ENCODE measurements around the gene MBNL1. TPM values are rescaled to one million over a fixed set of nuclear protein-coding genes. Genes with fewer than 3 reads are reported as not detected.

MBNL1 gene
- total and polyA plus RNA-seq, 5 donors = 52.7 to 160 (median 149) TPM

- WGBS = 73% methylated on average over 1 of the region's 1 CpG
- intact Hi-C loops (cut with DNase I) = no loop called here
- Histone ChIP-seq H3K27me3 (ENCODE audit: control insufficient read depth, insufficient read depth) (no peaks in the 10 kb centered on the region), H3K9me3 (ENCODE audit: control insufficient read depth, low read length) (no peaks in the 10 kb centered on the region), H3K4me1 (ENCODE audit: control insufficient read depth, insufficient read depth, low read length) (peaks cover 2% of the 10 kb centered on the region), H3K27ac (ENCODE audit: low read length) (no peak overlapping the region), H3K4me3 (ENCODE audit: low read length) (no peak overlapping the region)
- no peak for DNase-seq
- no peak for ATAC-seq
Measured at GRCh38 chr3:152253514-152253913, 15.2 kb upstream of the MBNL1 start.

GRCh38 chr3:152254041-152254440, 14.7 kb upstream of the MBNL1 start:
- H3K4me1 ChIP-seq (ENCODE audit: control insufficient read depth, insufficient read depth, low read length) = peaks cover 2% of the 10 kb centered on the region
- no peaks in the 10 kb centered on the region for H3K27me3 ChIP-seq (ENCODE audit: control insufficient read depth, insufficient read depth)
- intact Hi-C loops (cut with DNase I) = no loop called here

DNA sequence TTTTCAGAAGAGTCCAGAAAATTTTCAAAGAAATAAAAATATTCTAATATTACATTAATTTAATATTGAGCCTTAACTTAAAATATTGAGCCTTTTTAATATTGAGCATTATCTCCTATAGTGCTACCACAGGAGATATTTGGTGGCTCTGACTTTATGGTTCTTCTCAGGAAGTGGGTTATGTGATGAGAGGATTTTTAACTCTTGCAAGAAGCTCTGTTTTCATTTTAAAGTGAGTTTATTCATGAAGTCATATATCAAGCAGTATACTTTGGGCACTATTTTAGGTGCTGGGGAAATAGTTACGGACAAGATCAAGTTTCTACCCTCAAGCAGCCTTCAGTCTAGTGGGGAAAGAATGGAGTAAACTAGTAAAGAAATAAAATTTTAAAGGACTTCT, 13.4 kb upstream of the MBNL1 start:
- ATAC-seq (no peak), DNase-seq (no peak)
- 93% methylated on average over 1 of the region's 1 CpG for WGBS
- no peak overlapping the region for H3K27ac ChIP-seq (ENCODE audit: low read length)
- H3K27me3 ChIP-seq (ENCODE audit: control insufficient read depth, insufficient read depth) = no peaks in the 10 kb centered on the region
- H3K4me1 ChIP-seq (ENCODE audit: control insufficient read depth, insufficient read depth, low read length) = peaks cover 2% of the 10 kb centered on the region
- H3K4me3 ChIP-seq (ENCODE audit: low read length) = no peak overlapping the region
- intact Hi-C loops (cut with DNase I) = no loop called here
- H3K9me3 ChIP-seq (ENCODE audit: control insufficient read depth, low read length) = no peaks in the 10 kb centered on the region

More at GRCh38 chr3:152254041-152254440, 14.7 kb upstream of the MBNL1 start:
- H3K4me3 ChIP-seq (ENCODE audit: low read length) = no peak overlapping the region
- H3K27ac ChIP-seq (ENCODE audit: low read length) = no peak overlapping the region
- ATAC-seq (no peak), DNase-seq (no peak)
- WGBS = 66% methylated on average over 2 of the region's 2 CpGs
- no peaks in the 10 kb centered on the region for H3K9me3 ChIP-seq (ENCODE audit: control insufficient read depth, low read length)

DNA sequence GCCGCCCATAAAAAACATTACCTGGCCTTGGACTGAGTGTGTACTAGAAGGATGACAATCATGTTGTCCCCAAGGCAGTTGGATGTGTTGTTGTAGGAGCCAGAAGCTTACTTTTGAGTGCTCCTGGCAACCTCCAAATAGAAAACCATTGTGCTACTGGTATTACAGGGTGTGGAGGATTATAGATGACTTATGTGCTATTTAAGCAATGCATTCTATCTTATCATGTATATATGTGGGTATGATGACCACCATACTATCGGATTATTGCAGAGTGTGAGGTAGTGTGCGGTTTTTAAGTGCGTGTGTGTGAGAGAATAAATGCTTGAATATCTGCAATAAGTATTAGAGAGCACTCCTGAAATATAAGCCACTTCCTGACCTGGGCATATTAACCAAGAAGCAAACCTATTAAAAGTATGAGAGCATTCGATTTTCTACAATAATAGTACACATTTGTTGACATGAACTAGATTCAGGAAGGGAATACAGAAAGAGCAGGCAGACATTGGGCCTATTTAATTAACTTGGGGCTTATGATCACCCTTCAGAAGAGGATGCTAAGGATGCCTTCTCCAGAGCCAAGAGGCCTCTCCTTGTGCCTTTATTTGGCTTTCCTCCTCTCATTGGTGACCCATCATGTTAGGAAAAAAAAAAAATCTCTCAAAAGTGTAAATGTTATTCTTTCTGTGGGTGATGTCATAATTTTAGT, 11.7 kb upstream of the MBNL1 start:
- H3K9me3 ChIP-seq (ENCODE audit: control insufficient read depth, low read length) = no peaks in the 10 kb centered on the region
- DNase-seq = no peak
- H3K4me3 ChIP-seq (ENCODE audit: low read length) = no peak overlapping the region
- intact Hi-C loops (cut with DNase I) = no loop called here
- peaks cover 2% of the 10 kb centered on the region for H3K4me1 ChIP-seq (ENCODE audit: control insufficient read depth, insufficient read depth, low read length)
- ATAC-seq = no peak
- 91% methylated on average over 5 of the region's 5 CpGs for WGBS
- H3K27ac ChIP-seq (ENCODE audit: low read length) = no peak overlapping the region
- no peaks in the 10 kb centered on the region for H3K27me3 ChIP-seq (ENCODE audit: control insufficient read depth, insufficient read depth)

GRCh38 chr3:152257563-152258035, 11.1 kb upstream of the MBNL1 start:
- intact Hi-C loops (cut with DNase I) = no loop called here
- ATAC-seq = no peak
- Histone ChIP-seq H3K9me3 (ENCODE audit: control insufficient read depth, low read length) (no peaks in the 10 kb centered on the region), H3K27ac (ENCODE audit: low read length) (no peak overlapping the region), H3K4me1 (ENCODE audit: control insufficient read depth, insufficient read depth, low read length) (peaks cover 2% of the 10 kb centered on the region), H3K27me3 (ENCODE audit: control insufficient read depth, insufficient read depth) (no peaks in the 10 kb centered on the region), H3K4me3 (ENCODE audit: low read length) (no peak overlapping the region)
- 68% methylated on average over 5 of the region's 5 CpGs for WGBS
- no peak for DNase-seq

- ATAC-seq (peak; percentile 90 to 94), DNase-seq (peak; percentile 49 to 56 (median 54))
- WGBS = 45% methylated on average over 7 of the region's 7 CpGs
- no peak overlapping the region for H3K27ac ChIP-seq (ENCODE audit: low read length)
- intact Hi-C loops (cut with DNase I) = no loop called here
- no peaks in the 10 kb centered on the region for H3K27me3 ChIP-seq (ENCODE audit: control insufficient read depth, insufficient read depth)
- no peaks in the 10 kb centered on the region for H3K9me3 ChIP-seq (ENCODE audit: control insufficient read depth, low read length)
- peaks cover 2% of the 10 kb centered on the region for H3K4me1 ChIP-seq (ENCODE audit: control insufficient read depth, insufficient read depth, low read length)
- H3K4me3 ChIP-seq (ENCODE audit: low read length) = no peak overlapping the region
Measured at GRCh38 chr3:152258448-152259393, 10.0 kb upstream of the MBNL1 start.

GRCh38 chr3:152259468-152259867, 9.3 kb upstream of the MBNL1 start:
- Histone ChIP-seq H3K4me1 (ENCODE audit: control insufficient read depth, insufficient read depth, low read length) (peaks cover 2% of the 10 kb centered on the region), H3K27me3 (ENCODE audit: control insufficient read depth, insufficient read depth) (no peaks in the 10 kb centered on the region), H3K9me3 (ENCODE audit: control insufficient read depth, low read length) (no peaks in the 10 kb centered on the region), H3K27ac (ENCODE audit: low read length) (no peak overlapping the region), H3K4me3 (ENCODE audit: low read length) (no peak overlapping the region)
- DNase-seq (no peak), ATAC-seq (no peak)
- intact Hi-C loops (cut with DNase I) = no loop called here
- WGBS = 61% methylated on average over 2 of the region's 2 CpGs

DNA sequence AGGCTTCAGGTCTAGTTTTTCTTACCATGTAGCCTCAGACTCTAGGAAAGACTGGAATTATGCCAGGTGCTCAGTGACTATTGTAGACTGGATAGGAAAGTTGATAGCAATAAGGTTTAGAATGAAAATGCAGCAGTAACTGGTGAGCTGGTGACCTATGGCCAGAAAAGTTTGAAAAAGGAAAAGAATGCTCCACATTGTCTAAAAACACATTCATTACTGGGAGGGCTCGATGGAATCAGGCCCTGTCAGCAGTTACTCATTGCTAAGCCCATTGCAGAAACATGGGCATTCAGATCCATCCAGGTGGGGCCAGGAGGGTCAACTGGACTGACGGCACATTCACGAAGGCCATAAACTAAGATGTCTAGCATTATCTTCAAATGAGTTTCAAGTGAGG, 8.7 kb upstream of the MBNL1 start:
- ATAC-seq (no peak), DNase-seq (no peak)
- Histone ChIP-seq H3K27me3 (ENCODE audit: control insufficient read depth, insufficient read depth) (no peaks in the 10 kb centered on the region), H3K27ac (ENCODE audit: low read length) (no peak overlapping the region), H3K4me3 (ENCODE audit: low read length) (no peak overlapping the region), H3K4me1 (ENCODE audit: control insufficient read depth, insufficient read depth, low read length) (peaks cover 2% of the 10 kb centered on the region), H3K9me3 (ENCODE audit: control insufficient read depth, low read length) (no peaks in the 10 kb centered on the region)
- WGBS = 86% methylated on average over 3 of the region's 3 CpGs
- intact Hi-C loops (cut with DNase I) = loop anchor here in 3 of 4 donors (10.0 kb wide), 3 partner anchors 65 to 185 kb away; no protein-coding TSS in a partner anchor

DNA sequence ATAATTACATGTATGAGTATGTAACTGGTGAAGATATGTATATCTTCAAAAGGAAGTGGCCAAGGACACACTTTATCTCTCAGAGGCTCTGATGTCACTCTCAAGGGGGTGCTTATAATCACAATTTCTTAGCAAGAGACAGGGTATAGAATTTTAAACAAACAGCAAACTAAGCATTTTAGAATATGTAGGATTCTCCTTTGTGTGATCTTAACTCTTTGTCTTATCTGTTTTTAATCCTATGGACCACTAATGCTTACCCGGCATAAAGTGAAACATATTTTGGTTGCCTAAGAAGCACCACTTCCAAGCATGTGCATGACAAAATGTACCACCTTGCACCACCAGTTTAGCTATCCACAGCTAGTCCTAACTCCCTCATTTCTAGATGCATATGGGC, 8.2 kb upstream of the MBNL1 start:
- H3K27me3 ChIP-seq (ENCODE audit: control insufficient read depth, insufficient read depth) = no peaks in the 10 kb centered on the region
- intact Hi-C loops (cut with DNase I) = loop anchor here in 3 of 4 donors (10.0 kb wide), 3 partner anchors 64 to 184 kb away; no protein-coding TSS in a partner anchor
- ATAC-seq = no peak
- H3K27ac ChIP-seq (ENCODE audit: low read length) = no peak overlapping the region
- WGBS = 94% methylated on average over 1 of the region's 1 CpG
- DNase-seq = no peak
- H3K4me3 ChIP-seq (ENCODE audit: low read length) = no peak overlapping the region
- no peaks in the 10 kb centered on the region for H3K9me3 ChIP-seq (ENCODE audit: control insufficient read depth, low read length)
- peaks cover 2% of the 10 kb centered on the region for H3K4me1 ChIP-seq (ENCODE audit: control insufficient read depth, insufficient read depth, low read length)

DNA sequence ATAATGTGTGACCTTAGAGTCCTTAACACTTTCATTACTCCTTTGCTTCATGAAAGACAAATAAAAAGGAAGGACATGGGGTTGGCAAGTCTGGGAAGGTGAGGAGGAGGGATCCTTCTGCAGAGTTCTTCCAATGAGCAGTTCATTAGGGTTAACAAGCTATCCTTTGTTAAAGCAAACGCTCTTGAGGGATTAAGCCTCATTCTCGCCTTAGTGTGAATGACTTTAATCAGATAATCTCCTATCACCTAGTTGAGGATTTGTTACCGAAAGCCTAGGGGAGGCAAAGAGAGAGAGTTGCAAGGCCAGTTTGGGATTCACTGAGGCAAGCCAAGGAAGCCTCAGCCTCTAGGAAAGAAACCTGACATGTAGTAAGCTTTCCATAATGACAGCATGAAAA, 7.4 kb upstream of the MBNL1 start:
- intact Hi-C loops (cut with DNase I) = loop anchor here in 3 of 4 donors (10.0 kb wide), 3 partner anchors 63 to 183 kb away; no protein-coding TSS in a partner anchor
- peaks cover 2% of the 10 kb centered on the region for H3K4me1 ChIP-seq (ENCODE audit: control insufficient read depth, insufficient read depth, low read length)
- WGBS = 93% methylated on average over 3 of the region's 3 CpGs

GRCh38 chr3:152263711-152264110, 5.0 kb upstream of the MBNL1 start:
- DNase-seq (no peak), ATAC-seq (no peak)
- WGBS = 73% methylated on average over 2 of the region's 2 CpGs
- no peak overlapping the region for H3K27ac ChIP-seq (ENCODE audit: low read length)
- peaks cover 7% of the 10 kb centered on the region for H3K4me1 ChIP-seq (ENCODE audit: control insufficient read depth, insufficient read depth, low read length)
- intact Hi-C loops (cut with DNase I) = loop anchor here in 3 of 4 donors (10.0 kb wide), 3 partner anchors 61 to 181 kb away; no protein-coding TSS in a partner anchor
- H3K27me3 ChIP-seq (ENCODE audit: control insufficient read depth, insufficient read depth) = no peaks in the 10 kb centered on the region
- no peak overlapping the region for H3K4me3 ChIP-seq (ENCODE audit: low read length)
- no peaks in the 10 kb centered on the region for H3K9me3 ChIP-seq (ENCODE audit: control insufficient read depth, low read length)

More for the DNA sequence above, 7.4 kb upstream of the MBNL1 start:
- H3K27me3 ChIP-seq (ENCODE audit: control insufficient read depth, insufficient read depth) = no peaks in the 10 kb centered on the region
- no peak for DNase-seq
- H3K27ac ChIP-seq (ENCODE audit: low read length) = no peak overlapping the region
- no peaks in the 10 kb centered on the region for H3K9me3 ChIP-seq (ENCODE audit: control insufficient read depth, low read length)
- no peak for ATAC-seq
- H3K4me3 ChIP-seq (ENCODE audit: low read length) = no peak overlapping the region
